Measurements from ENCODE around the gene ZNF710.

The ZNF710 gene

DNA sequence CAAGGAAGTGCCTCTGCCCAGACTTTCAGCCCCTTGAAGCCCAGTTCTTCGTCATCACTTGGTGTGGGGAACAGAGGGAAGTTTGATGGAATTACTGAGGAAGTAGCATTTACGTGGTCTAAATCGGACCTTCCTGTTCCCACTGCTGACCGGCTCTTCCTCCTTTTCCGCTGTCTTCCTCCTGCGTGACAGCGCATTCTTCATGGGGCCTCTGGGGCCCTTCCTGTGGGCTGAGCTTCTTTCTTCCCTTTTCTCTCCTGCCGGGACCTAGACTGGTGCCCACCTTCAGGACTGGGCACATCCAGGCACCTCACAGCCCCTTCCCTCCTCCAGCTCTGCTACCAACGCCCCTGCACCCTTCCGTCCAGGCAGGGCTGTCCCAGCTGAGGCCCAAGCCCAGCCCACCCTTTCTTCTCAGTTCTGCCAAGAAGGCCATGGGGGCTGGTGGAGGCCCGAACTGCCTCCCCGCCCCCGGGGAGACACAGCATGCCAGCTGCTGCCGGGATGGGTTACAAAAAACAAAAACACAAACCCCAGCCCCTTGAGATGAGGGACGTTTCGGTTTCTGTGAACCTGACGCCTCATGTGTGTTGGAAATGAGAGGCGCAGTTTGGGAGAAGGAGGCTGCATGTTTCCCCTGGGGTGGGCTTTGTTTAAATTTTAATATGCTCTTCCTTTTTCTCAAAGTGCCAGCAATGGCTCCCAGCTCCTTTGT is 19.1 kb downstream of the ZNF710 start:
- no peak for DNase-seq

DNA sequence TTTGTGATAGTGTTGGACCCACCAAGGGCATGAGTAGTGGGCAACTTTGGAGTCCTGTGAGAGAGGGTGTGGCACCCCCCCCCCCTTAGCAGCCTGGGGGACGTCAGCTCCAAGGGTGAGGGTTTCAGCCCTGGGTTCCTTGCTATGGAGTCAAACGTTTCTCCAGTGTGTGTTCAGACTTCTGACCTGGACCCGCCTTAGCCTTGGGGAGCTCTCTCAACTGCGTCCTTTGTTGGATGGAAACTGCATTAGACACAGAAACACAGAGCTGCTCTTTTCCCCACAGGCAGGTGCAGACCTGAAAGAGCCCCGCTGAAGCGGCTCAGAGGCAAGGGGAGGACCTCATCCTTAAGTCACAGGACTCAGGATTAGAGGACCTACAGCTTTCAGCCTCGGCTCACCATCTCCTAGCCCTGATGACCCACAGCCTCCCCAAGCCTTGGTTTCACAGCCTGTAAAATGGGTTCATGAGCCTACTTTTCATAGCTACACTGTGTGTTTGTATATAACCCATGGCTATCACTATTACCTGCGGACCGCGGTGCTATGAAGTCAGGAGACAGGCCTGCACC is 19.9 kb downstream of the ZNF710 start:
- DNase-seq: no peak

DNA sequence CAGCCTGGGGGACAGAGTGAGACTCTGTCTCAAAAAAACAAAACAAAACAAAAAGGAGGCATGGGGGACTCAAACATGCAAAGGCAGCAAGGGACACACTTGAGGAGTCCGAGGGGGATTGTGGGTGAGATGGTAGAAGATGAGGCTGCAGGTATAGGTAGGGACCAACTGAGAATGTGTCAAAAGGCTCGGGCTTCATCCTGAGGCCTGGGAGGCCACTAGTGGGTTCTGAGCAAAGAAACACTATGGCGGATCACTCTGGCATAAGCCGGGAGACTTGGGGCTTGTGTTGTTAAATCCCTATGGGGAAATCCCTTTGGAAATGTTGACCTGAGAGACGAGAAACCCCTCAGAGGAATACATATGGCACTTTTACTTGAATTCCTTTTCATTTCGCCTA is 21.2 kb downstream of the ZNF710 start:
- DNase-seq: no peak

DNA sequence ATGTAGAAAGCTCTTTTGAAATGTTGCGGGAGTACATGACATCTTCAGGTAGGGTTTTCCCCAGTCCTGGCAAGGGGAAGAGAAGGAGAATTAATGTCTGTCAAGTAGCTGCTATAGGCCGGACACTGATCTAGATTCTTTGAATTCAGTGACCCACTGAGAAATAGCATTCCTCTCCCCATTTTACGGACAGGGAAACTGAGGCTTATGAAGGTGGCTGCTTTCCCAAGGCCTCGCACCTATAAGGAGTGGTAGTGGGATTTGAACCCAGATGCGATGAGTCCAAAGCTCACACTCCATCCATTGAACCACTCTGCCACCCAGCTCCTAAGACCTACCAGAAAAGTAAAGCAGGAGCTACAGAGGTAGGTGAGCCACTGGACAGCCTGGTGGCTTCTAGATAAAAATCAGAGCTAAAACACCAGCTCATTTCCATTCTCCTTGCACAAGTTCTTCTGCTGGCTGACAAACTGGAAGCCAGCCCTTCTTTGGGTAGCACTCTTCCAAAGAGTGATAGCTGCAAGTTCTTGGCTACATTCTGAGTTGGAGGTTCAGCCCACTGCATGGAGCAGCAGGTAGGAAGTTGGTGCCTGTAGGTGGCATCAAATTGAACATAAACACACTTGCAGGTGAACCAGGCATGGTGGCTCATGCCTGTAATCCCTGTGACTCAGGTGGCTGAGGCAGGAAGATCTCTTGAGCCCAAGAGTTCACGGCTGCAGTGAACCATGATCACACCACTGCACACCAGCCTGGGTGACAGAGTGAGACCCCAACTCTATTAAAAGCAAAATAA is 22.0 kb downstream of the ZNF710 start:
- DNase-seq: no peak

DNA sequence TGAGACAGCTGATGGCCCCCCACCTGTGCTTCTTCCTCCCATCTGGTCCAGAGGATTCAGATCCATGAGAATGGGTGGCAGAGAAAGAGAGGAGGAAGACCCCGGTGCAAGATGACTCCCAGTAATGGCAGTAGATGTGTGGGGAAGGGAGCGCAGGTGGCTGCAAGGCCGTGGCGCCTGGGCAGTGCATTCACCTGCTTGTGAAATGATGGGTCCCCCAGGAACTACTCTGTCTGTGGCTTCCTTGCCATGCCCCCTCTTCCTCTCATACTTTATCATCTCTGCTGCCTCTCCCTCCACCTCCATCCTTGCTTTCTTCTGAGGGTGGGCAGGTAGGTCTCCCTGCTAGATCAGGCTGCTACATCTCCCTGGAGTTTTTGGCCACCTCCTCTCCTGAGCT is 23.3 kb downstream of the ZNF710 start:
- DNase-seq: no peak

DNA sequence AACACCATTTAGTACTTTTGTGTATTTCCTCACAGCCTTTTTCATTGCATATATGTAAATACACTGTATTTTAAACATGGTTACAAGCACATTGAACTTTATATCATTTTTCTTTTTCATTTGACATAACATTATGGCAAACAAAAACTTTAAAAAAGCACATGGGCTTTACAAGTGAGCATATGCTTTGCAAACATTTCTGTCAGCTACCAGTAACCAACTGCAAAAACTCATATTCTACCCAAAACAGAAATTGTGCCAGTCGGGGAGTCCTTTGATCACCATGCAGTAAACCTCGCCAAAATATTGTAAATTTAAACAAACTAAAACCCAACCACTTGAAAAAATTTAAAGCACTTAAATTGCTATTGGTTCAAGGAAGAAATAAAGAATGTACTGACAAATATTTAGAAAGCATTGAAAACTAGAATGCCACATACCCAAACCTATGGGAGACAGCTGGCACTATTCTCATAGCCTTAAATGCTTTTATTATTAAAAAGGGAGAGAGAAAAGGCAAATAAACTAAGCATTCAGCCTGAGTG is 24.4 kb downstream of the ZNF710 start:
- DNase-seq: no peak

DNA sequence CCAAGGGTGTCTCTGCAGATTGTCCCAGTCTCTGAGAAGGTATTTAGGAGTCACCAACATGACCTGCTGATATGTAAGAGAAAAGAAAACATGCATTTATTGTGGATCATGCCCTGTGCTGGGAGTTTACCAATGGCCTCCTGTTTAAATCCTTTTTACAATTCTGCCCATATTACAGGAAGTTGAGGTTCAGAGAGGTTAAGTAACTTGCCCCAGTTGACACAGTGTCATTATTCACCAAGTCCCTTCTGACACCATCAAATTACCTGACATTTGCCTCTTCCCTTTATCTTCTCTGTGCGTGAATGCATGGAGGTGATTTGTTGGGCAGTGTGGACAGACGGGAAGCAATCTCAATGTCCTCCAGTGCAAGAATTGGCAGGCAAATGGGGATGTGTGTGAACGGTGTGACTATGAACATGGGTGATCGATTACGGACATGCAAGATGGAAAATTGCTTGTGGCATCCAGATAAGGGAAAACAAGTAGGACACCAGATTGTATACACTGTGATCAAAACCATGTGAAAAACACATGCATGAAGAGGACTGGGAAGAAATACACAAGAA is 27.3 kb downstream of the ZNF710 start:
- no peak for DNase-seq

DNA sequence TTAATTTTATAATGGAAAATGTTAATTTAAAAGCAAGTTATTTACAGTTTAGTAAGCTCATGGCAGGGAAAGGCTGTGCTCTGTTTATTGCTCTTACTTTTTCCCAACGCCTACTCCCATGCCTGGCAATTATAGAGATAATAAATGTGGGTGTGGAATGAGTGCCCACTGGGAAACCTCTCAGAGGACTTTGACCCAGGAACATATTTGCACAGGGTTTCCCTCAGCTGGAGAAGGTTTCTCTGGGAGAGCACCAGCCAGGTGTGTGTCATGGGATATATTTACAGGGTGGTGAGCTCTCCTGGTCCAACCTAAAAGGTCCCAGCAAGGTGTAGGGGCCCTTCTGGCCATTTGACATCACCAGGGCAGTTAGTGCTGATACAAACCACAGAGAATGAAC is 27.9 kb downstream of the ZNF710 start:
- no peak for DNase-seq

DNA sequence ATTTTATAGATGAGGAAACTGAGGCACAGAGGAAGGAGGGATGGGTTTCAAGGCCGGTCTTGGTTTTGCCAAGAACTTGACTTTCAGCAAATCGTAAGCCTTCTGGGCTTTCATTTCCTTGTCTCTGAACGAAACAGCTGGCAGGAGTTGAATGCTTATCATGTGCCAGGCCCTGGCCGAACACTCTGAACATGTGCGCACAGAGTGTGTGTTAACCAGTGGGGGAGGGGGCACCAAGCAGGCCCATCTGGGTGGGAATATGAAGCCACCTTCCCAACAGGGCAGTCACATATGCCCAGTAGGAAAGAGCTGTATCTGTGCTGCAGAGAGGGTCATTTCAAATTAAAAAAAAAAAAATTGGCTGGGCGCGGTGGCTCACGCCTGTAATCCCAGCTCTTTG is 29.3 kb downstream of the ZNF710 start:
- no peak for DNase-seq

DNA sequence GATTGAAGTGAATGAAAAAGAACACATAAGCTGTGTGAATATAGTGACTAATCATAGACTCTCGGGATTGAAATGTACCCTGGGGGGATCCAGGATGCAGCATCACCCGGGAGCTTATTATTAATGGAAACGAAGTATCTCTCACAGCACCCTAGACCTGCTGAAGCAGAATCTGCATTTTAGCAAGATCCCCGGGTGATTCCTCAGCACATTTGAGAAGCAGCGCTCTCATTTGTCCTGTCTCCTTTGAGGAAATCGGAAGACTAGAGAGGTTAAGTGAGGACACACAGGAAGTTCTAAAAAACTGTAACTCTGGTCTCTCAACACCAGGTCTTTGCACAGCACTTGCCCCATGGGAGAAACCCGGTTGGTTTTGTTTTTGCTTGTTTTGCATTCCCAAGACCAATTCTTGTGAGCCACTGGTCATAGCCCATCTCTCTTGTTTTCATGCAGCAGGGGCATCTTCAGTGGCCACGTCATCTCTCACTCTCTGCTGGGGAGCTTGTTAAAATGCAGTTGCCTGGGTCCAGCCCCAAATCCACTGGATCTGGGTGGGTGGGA is 30.2 kb downstream of the ZNF710 start:
- DNase-seq: no peak

DNA sequence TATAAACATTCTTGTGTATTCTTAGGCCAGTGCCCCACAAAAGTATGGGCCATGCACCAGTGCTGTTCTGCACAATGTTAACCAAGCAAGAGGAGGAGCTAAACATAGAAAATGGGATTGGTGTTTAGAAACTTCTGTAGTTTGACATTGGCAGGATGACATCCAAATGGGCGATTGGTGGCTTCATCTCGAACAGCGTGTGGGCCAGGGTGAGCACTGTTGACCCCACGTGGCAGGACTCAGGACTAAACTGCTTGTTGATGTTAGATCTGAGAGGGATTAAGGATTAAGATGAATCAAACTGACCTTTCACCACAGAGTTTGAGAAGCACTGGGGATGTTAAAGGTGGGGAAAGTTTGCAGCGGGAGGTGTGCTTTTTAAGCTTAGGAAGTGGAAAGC is 31.9 kb downstream of the ZNF710 start:
- no peak for DNase-seq

DNA sequence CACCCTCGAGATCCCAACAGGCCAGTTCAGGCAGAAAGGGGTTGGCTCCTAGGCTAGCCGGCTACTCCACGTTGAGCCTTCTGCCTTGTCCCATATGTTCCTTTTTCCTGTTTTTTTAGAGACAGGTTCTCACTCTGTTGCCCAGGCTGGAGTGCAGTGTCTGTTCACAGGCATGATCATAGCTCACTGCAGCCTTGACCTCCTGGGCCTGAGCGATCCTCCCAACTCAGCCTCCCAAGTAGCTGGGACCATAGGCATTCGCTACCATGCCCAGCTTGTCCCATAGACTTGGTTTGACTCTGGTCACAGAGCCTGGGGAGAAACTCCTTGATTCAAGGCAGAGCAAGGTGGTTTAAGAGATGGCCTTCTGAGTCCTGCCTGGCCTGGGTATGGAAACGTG is 32.3 kb downstream of the ZNF710 start:
- no peak for DNase-seq

DNA sequence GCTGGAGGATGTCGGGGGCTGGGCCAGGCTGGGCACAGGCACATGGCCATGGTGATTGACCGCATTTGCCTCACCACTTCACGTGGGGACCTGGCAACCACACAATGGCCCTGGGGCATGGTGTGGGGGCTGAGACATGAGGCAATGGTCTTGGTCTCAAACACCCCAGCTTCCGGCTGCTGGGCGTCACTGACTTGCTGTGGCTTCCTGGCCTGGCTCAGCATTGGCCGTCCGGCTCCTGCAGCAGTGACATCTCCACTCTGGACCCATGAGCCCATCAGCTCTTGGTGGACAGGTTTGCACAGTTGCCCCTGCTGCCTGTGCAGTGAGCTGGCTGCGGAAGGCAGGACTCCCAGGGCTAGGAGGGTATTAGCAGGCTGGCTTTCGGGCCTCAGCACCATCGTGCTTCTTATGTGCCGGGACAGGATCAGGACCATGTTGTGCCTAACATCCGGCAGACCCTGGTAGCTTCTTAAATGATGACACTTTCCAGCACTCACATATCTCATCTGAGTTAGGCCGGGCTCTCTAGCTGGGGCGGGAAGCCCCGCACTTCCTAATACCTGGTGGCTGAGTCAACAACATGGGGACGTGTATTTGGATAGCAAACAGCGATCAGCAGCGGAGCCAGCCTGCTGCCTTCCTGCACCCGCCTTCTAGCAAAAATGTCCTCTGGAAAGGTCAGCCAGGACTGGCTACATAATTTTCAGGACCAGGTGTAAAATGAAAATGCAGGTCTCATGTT is 34.1 kb downstream of the ZNF710 start:
- no peak for DNase-seq

DNA sequence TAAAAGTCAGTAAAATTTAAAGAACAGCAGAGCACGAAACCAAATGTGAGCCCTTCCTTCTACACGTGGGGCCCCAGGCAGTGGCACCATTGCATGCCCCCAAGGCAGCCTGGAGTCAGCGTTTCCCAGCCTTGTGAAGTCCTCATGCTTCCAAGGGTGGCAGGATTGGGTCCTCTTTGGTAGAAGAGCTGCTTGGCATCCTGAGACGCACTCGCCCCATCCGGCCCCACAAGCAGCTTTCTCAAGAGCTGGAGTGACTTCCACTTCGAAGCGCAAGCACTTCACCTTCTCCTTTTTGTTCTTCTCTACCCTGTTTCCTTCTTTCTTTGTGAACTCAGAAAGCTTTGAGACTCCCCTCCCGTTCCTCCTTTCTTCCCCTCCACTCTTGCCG is 34.7 kb downstream of the ZNF710 start:
- DNase-seq: no peak

DNA sequence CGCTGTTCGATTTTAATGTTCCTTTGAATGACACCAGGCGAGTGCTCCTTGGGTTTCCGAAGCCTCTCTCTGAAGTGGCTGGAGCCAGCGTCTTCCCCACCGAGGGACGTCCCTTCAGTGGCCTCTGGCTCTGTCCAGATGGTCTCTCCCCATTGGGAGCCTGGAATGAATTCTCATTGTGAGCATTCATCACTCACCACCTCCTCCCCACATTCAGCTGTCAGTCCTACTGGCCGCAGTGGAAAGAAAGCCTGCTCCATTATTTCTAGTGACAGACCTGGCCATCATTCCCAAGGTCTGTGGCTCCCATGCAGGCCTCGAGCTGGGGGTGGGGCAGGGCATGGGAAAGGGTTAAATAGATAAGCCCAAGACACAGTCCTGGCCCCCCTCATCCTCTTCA is 35.2 kb downstream of the ZNF710 start:
- DNase-seq: no peak

DNA sequence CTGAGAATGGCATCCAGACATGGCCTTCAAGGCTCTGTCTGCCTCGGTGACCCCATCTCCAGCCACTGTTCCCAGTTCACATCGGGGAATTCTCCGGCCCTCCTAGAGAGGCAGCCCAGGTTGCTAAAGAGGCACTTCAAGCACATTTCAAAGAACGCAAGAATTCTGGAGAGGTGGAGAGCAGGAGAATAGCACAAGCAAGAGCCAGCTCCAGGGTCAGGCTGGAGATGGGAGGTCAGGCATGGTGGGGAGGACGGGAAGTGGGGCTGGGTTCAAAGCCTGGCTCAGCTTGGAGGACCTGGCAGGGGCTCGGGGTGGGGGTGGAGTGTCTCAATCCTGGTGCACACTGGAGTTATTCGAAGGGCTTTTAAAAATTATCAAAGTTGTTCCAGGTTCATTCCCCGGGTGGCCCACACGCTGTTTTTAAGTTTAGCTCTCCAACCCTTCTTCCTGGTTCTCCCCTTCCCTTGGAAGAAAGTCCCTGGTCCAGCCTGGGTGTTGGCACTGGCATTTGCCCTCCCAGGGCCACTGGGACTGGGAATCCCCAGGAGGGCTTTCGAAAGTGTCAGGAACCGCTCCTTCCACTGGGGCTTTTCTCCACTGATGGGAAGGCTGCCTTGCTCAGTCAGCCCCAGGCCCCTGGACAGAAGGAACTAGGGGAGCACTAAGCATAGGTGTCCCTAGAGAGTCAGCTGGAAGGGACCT is 35.8 kb downstream of the ZNF710 start:
- no peak for DNase-seq

DNA sequence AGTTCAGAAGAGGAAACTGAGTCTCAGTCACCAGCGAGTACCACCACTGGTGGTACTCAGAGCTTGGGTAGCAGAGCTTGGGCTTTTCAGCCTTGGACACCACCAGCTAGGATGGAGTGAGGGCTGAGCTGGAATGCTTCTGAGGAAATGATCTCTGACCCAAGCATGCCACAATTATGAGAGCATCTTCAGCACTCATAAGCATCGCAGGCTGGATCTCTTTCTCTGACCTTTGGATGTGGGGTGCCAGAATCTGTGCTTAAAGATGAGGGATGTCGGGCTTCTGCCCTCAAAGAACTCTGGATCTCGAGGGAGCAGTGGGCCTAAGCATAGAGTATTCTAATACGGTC is 36.4 kb downstream of the ZNF710 start:
- DNase-seq: no peak

DNA sequence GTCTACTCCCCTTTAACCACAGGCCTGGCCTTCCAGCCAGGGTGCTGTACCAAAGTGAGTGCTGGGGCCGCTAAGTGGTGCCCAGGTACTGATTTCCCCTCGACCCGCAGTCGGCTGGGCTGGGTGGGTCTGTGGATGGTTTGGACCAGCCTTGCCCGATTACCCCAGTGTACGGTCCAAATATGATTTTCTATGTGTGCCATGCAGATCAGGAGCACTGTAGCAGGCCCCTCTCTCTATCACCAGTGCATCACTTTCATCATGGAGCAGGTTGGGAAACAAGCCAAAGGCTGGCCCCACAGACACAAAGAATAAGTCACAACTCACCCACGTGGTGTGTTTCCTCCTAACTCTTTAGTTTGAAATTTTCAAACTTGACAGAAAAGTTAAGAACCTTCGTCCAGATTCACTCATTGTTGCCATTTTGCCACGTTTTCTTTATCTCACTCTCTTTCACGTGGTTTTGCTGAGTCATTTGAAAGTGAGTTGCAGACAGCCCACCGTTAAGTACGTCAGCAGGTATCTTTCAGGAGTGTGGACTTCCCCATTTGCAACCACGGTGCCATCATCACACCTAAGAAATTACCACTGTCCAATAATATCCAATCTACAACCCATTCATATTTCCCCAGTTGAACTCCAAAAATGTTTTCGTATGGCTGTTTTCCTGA is 37.0 kb downstream of the ZNF710 start:
- DNase-seq: no peak

DNA sequence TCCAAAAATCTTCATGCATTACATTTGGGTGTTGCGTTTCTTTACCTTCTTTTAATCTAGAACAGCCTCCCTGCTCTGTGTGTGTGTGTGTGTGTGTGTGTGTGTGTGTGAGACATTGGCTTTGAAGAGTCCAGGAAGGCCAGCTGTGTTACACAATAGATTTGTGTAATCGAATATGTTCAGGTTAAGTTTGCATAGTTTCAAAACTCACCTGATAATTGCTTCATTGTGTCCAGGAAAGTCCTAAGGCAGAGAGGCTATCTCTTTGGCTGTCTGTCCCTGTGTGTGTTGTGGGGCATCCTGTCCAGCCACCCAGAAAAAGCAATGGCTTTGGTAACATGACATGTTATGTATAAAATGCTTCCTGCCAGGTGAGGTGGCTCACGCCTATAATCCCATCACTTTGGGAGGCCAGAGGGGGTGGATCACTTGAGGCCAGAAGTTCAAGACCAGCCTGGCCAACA is 37.5 kb downstream of the ZNF710 start:
- DNase-seq: no peak

DNA sequence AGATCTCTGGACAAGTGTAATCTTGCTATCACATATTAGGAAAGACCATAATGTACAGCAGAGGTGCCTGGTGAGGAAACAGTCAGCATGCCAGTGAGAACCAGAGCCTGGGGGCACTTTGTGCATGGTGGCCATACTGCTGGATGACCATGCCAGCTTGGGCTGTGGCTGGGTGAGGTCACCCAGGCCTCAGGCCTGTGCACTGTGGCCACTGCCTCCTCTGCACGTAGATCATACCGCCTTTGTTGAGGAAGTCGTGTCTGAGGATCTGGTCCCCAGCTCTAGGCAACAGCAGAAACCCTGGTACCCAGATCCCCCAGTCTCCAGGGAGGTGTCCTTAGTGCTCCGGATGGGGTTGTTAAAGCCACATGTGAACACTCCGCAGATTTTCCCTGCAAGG is 38.9 kb downstream of the ZNF710 start:
- no peak for DNase-seq

DNA sequence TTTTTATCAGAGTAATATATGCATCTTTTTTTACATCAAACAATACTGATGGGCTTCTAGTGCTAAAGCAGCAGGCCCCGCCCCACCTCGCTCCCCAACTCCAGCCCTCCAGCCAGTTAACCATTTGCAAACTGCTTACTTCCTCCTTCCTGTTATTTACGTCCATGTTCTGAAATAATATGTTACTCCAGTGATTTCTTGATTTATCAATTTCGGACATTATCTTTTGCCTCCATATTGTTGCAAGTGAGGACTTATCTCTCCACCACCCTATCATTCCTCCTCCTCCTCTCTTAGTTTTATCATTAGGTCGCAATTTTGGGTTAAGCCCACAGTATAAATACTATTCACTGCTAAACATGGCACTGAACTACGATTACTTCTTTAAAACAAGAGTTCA is 39.5 kb downstream of the ZNF710 start:
- DNase-seq: no peak

Data from effector CD8-positive, alpha-beta T cell (primary cell).